GM21367 (cell line): Measurements from ENCODE around the gene EXOC3L1.

ENCODE experiments used
- ATAC-seq: cut with Tn5 transposase; IDR thresholded peaks from one replicate; pipeline ENCODE4 v1.9.1; 2021; ENCODE audit not compliant: unreplicated experiment

Gene EXOC3L1

DNA sequence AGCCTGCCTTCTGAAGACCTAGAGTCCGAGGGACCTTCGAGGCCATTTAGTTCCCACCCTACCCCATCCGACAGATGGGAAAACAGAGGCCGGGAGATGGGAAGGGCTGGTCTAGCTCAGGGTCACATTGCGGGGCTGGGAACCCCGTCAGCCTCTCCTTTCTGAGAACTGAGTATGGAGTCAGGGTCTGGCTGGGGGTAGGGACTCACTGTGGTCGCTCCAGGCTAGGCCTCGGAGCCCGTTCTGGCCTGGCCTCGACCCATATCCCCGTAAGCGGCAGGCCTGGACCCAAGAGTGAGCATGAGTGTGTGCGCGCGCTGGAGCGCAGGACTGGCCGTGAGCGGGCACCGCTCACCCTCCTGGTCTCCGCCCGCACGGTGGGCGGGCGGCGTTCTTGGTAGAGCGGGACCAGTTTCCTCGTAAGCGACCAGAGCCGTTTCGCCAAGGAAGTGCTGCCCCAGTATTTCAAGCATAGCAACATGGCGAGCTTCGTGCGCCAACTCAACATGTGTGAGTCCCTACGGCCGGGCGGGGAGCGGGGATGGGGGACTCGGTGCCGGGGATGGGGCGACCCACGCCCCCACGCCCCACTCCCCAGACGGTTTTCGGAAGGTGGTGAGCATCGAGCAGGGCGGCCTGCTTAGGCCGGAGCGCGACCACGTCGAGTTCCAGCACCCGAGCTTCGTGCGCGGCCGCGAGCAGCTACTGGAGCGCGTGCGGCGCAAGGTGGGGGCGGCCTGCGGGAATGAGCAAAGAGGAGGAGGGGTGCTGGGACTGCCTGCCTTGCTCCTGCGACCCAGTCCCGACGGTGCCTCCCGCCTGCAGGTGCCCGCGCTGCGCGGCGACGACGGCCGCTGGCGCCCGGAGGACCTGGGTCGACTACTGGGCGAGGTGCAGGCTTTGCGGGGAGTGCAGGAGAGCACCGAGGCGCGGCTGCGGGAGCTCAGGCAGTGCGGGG lies 24.5 kb downstream of the EXOC3L1 start:
- no peak for ATAC-seq

GRCh38 chr16:67164599-67165061 lies 25.3 kb downstream of the EXOC3L1 start, which contains the start of gene HSF4:
Gene HSF4, plus strand, starts transcription at chr16:67164745. Its CDS starts 67 bp downstream, at chr16:67164812.
- no peak for ATAC-seq

- ATAC-seq = no peak
Measured at GRCh38 chr16:67163999-67164558, 25.9 kb downstream of the EXOC3L1 start.

DNA sequence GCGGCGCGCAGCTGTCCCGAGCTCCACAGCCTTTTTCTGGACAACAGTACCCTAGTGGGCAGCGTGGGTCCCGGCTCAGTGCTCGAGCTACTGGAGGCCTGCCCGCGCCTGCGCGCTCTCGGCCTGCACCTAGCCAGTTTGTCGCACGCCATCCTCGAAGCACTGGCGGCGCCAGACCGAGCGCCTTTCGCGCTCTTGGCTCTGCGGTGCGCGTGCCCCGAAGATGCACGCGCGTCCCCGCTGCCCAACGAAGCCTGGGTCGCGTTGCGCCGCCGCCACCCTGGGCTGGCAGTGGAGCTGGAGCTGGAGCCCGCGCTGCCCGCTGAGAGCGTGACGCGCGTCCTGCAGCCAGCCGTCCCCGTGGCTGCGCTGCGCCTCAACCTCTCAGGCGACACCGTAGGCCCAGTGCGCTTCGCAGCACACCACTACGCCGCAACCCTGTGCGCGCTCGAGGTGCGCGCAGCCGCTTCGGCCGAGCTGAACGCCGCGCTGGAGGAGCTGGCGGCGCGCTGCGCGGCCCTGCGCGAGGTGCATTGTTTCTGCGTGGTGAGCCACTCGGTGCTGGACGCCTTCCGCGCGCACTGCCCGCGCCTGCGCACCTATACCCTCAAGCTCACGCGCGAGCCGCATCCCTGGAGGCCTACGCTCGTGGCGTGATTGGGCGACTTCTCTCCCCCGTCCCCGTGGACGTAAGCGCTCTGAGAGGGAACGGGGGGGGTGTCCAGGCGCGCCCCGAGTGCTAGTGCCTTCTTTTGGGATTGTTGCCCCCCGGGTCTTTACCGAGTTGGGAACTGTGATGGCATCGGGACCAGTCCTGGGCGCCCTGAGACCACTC lies 26.6 kb downstream of the EXOC3L1 start:
- no peak for ATAC-seq

GRCh38 chr16:67162506-67163163 lies 27.3 kb downstream of the EXOC3L1 start:
- ATAC-seq = no peak

GRCh38 chr16:67161595-67162058 lies 28.3 kb downstream of the EXOC3L1 start:
- no peak for ATAC-seq

GRCh38 chr16:67158637-67159600 lies 31.0 kb downstream of the EXOC3L1 start:
- ATAC-seq = peak; percentile 36

DNA sequence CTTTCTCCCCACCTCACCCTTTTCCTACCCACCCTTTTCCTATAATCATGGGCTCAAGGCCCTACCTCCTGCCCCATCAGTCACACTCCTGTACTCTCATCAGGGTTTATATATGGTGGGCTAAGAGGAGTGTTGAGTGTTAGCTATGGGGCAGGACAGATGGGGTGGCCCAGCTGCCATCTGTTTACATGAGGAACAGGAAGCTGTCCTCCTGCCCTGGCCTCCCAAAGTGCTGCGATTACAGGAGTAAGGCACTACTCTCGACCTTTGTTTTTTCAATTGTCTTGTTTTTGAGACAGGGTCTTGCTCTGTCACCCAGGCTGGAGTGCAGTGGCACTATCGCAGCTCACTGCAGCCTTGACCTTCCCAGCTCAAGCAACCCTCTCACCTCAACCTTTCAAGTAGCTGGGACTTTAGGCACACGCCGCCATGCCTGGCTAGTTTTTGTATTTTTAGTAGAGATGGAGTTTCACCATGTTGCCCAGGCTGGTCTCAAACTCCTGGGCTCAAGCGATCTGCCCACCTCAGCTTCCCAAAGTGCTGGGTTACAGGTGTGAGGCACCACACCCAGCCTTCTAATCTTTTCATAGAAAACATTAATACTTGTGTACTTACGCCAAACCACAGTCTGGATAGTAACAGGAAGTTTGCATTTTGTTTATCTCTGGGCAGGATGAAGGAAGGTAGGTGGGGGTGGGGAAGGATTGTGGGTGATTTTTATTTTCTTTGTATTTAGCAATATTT lies 31.9 kb downstream of the EXOC3L1 start:
- ATAC-seq = no peak

GRCh38 chr16:67157106-67157748 lies 32.7 kb downstream of the EXOC3L1 start:
- ATAC-seq = no peak

GRCh38 chr16:67156143-67156844 lies 33.6 kb downstream of the EXOC3L1 start:
- ATAC-seq = no peak

DNA sequence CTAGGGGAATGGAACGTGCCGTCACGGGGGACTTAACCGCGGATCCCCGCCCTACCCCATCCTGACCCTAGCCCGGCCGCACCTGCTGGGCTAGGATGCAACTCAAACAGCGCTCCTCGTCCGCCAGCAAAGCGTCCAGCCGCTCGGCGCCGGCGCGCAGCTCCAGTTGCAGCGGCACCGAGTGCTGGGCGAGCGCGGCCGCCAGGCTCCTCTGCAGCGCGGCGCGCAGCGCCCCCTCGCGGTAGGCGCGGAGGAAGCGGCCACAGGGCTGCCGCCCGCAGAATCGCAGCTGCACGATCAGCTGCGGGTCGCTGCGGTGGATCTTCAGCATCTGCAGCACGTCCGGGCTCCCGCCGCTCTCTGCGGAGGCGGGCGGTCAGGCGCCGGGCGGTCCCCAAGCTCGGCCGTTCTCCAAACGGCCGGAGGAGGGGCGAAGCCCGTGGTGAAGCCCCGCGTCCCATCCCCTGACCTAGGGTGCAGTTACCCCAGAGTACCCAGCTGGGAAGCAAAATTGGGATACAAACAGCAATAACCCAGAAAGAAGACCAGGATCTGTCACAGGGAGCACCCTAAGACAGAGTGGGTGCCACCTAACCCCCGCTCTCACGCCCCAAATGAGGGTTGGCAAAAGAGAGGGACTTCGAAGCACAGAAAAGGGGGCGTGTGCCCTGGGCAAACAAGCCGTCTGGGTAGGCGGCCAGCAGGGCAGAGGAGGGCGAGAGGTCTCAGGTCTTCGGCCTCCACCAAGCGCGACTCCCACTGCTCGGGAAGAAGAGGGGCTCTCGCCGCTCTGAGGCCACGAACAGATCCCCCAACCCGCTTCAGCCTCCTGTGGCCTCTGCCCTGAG lies 34.4 kb downstream of the EXOC3L1 start:
- ATAC-seq = no peak

GRCh38 chr16:67154578-67155294 lies 35.2 kb downstream of the EXOC3L1 start:
- ATAC-seq = no peak

DNA sequence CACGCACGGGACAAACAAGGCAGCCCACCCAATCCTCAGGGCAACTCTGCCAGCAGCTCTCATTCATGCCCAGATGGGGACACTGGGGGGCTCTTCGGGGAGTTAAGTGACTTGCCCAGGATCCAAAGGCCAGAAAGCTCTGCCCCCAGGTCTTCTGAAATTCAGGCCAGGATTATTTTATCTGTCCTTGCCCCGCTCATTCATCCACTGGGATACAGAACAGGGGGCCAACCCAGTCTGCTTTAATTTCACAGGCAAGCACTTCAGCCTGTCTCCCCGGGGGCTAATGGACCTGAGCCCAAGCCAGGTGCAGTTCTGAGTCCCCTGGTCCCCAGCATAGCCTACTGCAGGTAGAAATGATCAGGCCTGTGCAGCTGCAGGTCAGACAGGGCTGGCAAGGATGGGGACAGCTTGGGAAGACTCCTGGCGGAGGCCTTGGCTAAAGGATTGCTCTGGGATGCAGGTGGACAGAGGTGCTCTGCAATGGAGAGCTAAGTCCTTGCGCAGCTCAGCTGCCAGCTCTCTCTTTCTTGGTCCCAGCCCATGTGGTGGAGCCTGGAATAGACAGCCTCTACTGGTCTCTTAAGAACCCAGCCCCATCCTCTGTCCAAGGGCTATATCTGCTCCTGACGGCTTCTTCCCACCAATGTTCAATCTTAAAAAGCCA lies 38.4 kb downstream of the EXOC3L1 start:
- no peak for ATAC-seq

DNA sequence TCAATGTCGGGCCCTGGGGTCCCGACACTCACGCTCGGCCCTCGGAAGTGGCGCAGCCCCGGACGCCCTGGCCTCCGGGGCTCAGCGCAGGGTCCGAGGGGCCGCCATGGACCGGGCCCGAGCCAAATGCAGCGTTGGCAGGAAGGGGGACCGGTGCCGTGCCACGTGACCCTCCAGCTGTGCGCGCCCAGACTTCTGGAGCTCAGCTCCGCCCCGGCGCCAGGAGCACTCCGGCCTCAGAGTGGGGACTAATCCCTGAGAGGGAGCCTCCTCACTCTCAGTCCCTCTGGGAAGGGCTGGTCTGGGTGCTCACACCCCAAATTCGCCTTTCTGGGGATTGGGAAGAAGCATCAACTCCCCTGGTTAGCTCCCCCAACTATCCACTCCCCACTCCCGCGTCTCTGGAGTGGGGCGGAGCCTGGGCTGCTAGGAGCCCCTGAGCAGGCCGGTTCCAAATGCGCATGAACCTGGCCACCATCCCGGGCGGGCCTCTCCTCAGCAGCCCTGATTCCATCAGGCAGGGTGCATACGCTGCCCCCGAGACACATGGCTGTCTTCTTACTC lies 39.0 kb downstream of the EXOC3L1 start, which contains the start of gene B3GNT9:
TSS of gene B3GNT9 (minus strand) at position 166 of the 564 bp plus-strand sequence. CDS start 513 bp downstream, outside the sequence.
- ATAC-seq = peak; percentile 38
